ENCODE measurements around the gene RNF151.
"Not testable (repeated sequence)": the region's sequence is repeated elsewhere in the genome, so short reads cannot be mapped to it uniquely, and the experiment has no call there.

Gene RNF151, protein sequence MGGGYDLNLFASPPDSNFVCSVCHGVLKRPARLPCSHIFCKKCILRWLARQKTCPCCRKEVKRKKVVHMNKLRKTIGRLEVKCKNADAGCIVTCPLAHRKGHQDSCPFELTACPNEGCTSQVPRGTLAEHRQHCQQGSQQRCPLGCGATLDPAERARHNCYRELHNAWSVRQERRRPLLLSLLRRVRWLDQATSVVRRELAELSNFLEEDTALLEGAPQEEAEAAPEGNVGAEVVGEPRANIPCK

DNA sequence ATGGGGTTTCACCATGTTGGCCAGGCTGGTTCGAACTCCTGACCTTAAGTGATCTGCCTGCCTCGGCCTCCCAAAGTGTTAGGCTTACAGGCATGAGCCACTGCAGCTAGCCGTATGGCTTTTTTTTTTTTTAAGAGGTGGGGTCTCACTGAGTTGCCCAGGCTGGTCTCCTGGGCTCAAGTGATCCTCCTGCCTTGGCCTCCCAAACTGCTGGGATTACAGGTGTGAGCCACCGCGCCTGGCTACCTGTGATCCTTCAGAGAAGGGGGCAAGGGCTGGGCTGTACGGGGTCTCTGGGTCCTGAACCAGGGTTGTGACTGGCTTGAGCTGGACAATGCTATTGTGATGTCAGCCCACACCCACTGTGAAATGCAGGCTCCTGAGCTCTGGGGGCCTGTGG, at the start of gene RNF151:
Gene RNF151 (plus strand): TSS at position 397 of the 400 bp plus-strand sequence. CDS start 26 bp downstream, outside the sequence.
- TF ChIP-seq JUND (IDR thresholded peaks at IDR 0.05; ENCODE audit: low read depth): no peak
- no peak for DNase-seq (ENCODE audit: low read depth in 1 of 2, low spot score in 1 of 2)
- in situ Hi-C loops (cut with HindIII; ENCODE audit: low pct_unique_long_range_greater_than_20kb, low sequenced_read_pairs): no loop called here

DNA sequence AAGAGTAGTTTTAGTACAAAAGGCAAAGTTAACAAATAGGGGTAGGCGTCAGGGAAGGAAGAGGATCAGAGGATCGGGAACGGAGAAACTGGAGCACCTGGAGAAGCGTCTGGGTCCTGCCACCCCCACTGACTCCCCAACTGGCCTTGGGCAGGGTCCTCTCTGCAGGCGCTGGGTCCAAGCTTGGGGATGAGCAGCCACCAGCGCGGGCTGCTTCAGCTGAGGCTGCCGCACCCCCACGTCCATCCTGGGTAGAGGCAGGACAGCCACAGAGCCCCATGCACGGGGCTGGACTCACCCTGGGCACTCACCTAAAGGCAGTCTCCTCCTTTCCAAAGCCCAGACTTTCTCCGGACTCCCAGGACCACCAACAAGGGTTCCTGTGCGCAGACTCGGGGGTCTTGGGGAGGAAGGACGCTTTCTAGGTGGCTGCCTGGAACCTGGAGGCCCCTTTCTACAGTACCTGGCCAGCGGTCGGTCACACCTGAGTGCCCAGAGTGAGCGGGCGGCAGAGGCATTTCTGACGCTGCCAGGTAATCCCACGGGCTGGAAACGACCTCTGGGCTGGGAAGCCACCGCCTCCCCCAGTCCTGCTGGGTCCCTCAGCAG, 49.5 kb upstream of the RNF151 start:
- no peak for DNase-seq (ENCODE audit: low read depth in 1 of 2, low spot score in 1 of 2)
- in situ Hi-C loops (cut with HindIII; ENCODE audit: low pct_unique_long_range_greater_than_20kb, low sequenced_read_pairs): no loop called here
- TF ChIP-seq JUND (IDR thresholded peaks at IDR 0.05; ENCODE audit: low read depth): no peak

DNA sequence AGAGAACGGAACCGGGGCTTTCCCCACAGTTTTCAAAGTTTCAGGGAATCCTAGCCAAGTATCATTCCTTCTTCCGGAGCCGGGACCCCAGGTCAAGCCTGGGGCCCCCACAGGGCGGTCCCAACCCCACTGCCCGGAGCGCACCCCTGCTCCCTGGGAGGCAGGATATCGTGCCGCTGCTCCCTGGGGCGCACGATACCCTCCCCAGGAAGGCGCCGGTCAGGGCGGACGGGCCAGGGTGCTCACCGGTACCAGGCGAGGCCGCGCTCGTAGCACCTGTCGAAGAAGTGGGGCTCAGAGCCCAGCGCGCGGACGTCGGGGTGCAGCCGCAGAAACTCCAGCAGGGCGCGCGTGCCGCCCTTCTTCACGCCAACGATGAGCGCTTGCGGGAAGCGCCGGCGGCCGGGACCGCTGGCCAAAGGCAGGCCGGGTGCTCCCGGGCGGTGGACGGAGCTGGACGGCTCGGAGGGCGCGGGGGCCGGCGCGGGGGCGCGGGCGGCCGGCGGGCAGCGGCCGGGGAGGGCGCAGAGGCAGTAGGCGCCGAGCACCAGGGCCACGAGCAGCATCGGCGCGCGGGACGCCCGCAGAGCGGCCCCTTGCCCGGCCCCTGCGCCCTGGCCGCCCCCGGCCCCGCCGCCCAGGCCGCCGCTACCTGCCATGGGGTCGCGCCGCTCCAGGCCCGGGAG, 48.8 kb upstream of the RNF151 start:
- DNase-seq (ENCODE audit: low read depth in 1 of 2, low spot score in 1 of 2): no peak
- in situ Hi-C loops (cut with HindIII; ENCODE audit: low pct_unique_long_range_greater_than_20kb, low sequenced_read_pairs): no loop called here
- TF ChIP-seq JUND (IDR thresholded peaks at IDR 0.05; ENCODE audit: low read depth): no peak

DNA sequence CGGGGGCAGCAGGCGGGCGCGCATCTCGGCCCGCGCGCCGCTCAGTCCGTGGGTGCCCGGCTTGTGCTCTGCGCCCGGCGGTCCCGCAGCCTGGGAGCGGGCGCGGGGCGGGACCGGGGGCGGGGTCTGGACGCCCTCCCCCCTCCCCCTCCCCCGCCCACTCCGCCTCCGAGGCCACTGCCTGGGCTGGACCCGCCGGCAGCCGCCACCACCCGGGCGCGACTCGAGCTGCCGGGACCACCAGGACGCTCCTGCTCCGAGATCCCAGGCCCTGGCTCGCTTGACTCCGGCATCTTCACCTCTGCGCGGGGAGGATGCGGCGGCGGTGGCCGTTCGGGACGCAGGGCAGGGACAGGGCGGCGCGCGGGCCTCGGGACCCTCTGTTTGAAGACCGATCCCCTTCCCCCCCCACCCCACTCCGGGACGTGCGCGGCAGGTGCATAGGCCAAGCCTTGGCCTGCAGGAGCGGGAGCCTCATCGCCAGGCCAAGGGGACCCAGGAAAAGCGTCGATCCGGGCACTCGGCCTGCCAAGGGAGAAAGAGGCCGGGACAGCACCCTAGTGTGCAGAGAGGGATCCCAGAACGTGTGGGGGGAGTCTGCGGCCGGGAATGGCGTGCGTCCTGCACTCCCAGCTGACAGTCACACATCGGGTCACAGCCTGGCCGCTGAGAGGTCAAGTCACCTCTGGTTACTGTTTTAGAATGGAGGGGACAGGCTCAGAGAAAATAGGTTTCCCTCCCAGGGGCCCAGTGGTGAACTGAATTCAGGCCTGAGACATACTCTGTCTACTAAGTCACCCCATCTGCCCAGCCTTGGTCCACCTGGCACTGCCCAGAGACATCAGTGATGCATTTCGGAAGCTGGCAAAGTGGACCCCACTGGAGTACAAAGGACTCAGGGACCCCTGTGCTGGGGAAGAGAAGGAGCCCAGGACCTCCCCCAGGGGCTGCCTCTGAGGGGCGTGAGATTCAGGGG, 48.0 kb upstream of the RNF151 start, which contains the start of gene HS3ST6:
Gene HS3ST6 (minus strand): TSS at position 65 of the 976 bp plus-strand sequence. CDS start 92 bp downstream, outside the sequence.
- no peak for TF ChIP-seq JUND (IDR thresholded peaks at IDR 0.05; ENCODE audit: low read depth)
- DNase-seq (ENCODE audit: low read depth in 1 of 2, low spot score in 1 of 2): no peak
- in situ Hi-C loops (cut with HindIII; ENCODE audit: low pct_unique_long_range_greater_than_20kb, low sequenced_read_pairs): no loop called here

DNA sequence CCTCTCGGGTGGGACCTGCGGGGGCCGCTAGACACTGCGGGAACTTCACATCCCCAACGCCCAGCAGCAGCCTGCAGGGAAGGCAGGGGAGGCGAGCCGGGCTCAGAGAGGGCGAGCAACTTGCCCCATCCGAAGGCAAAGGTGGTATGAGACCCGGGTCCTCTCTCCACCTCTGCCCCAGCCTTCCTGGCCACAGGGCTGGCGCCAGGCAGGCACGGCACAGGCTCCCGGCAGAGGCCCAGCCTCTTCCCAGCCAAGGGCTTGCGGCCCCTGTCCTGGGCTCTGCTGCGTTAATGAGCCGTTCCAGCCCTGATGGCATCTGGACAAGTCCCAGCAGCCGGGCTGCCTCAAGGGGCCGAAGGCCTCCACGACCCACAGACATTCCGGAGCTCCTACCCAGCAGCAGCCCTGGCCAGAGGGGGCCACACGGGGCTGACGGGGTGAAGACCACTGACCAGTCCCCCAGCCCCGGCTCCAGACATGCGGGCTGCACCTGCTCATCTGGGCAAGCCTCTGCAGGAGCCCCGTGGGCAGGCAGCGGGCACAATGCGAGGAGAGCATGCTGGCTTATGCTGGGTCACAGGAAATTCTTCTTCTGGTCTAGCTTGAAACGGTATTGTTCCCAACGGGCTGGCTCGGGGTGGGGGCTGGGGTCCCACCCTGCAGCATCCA, 47.2 kb upstream of the RNF151 start:
- no peak for TF ChIP-seq JUND (IDR thresholded peaks at IDR 0.05; ENCODE audit: low read depth)
- in situ Hi-C loops (cut with HindIII; ENCODE audit: low pct_unique_long_range_greater_than_20kb, low sequenced_read_pairs): no loop called here
- no peak for DNase-seq (ENCODE audit: low read depth in 1 of 2, low spot score in 1 of 2)

DNA sequence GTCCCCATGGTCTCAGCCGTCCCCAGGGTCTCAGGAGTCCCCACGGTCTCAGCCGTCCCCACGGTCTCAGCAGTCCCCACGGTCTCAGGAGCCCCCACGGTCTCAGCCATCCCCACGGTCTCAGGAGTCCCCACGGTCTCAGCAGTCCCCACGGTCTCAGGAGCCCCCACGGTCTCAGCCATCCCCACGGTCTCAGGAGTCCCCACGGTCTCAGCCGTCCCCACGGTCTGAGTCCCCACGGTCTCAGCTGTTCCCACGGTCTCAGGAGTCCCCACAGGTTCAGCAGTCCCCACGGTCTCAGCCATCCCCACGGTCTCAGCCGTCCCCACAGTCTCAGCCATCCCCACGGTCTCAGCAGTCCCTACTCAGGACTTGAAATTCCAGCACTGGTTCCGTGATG, 46.5 kb upstream of the RNF151 start:
- in situ Hi-C loops (cut with HindIII; ENCODE audit: low pct_unique_long_range_greater_than_20kb, low sequenced_read_pairs); DNase-seq (ENCODE audit: low read depth in 1 of 2, low spot score in 1 of 2): not testable (repeated sequence)

DNA sequence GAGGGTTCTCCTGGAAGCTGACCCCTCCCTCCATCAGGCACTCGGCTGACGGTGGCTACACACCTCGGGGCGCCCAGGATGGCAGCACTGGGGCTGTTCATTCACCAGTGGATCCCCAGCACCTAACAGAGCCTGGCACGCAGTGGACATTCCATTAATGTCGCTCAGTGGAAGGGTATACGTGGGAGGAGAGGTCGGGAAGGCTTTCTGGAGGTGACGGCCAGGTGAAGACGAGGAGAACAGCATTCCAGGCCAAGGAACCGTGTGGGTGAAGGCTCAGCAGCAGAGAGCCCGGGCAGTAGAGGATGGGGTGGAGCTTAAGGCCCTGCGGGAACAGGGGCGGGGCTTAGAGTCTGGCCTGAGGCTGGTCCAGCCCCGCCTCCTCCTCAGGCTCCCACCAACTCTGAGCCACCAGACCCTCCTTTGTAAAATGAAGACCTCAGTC, 45.9 kb upstream of the RNF151 start:
- in situ Hi-C loops (cut with HindIII; ENCODE audit: low pct_unique_long_range_greater_than_20kb, low sequenced_read_pairs): no loop called here
- no peak for TF ChIP-seq JUND (IDR thresholded peaks at IDR 0.05; ENCODE audit: low read depth)
- DNase-seq (ENCODE audit: low read depth in 1 of 2, low spot score in 1 of 2): peak in 1 of 2 experiments; percentile 61

DNA sequence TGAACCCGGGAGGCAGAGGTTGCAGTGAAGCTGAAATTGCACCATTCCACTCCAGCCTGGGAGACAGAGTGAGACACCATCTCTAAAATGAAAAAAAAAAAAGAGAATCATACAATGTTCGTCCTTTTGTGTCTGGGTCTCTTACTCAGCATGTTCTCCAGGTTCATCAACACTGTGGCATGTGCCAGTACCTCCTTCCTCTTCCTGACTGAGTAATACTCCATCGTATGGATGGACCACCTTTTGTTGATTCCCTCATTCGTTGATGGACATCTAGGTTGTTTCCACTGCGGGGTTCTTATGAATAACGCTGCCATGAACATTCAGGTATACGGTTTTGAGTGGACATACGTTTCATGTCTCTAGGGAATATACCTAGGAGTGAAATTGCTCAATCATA, 44.3 kb upstream of the RNF151 start:
- in situ Hi-C loops (cut with HindIII; ENCODE audit: low pct_unique_long_range_greater_than_20kb, low sequenced_read_pairs): no loop called here
- no peak for DNase-seq (ENCODE audit: low read depth in 1 of 2, low spot score in 1 of 2)
- TF ChIP-seq JUND (IDR thresholded peaks at IDR 0.05; ENCODE audit: low read depth): no peak

DNA sequence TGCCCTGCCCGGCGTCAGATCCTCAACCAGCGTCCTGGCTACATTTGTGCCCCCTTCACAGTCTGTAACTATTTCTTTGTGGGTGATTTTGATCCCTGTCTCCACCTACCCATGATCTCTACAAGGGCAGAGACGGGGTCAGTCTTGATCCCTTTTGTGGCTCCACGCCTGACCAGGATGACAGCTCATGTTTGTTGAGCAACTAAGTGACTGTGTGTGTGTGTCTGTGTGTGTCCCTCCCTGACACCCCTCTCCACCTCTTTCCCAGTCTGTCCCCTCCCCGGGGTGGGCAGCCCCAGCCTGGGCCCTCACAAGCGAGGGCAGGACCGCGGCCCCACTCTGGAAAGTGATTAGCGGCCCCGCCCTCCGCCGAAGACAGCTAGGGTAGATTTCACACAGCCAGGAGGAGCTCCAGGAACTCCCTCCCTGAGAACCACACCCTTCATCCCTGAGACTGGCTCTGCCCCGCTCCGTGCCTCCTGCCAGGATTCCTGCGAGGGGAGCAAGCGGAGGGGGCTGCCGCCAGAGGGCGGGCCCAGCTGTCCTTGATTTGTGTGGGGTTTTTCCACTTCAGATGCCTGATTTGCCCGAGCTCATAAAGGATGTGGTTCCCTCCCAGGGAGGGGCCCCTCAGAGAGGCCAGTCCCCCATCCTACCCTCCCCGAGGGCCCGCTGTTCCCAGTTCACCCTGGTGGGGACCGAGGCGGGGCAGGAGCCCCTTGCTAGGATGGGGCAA, 43.2 kb upstream of the RNF151 start:
- in situ Hi-C loops (cut with HindIII; ENCODE audit: low pct_unique_long_range_greater_than_20kb, low sequenced_read_pairs): no loop called here
- no peak for DNase-seq (ENCODE audit: low read depth in 1 of 2, low spot score in 1 of 2)
- no peak for TF ChIP-seq JUND (IDR thresholded peaks at IDR 0.05; ENCODE audit: low read depth)

DNA sequence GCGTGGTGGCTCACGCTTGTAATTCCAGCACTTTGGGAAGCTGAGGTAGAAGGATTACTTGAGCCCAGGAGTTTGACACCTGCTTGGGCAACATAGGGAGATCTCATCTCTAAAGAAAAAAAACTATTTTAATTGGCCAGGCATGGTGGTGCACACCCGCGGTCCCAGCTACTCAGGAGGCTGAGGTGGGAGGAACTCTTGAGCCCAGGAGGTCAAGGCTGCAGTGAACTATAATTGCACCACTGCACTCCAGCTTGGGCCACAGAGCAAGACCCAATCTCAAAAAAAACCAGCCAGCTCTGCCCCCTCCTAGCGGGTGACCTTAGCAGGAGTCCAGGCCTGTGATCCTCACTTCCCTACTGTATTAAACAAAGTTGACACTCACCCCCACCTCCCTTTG, 42.6 kb upstream of the RNF151 start:
- TF ChIP-seq JUND (IDR thresholded peaks at IDR 0.05; ENCODE audit: low read depth): no peak
- DNase-seq (ENCODE audit: low read depth in 1 of 2, low spot score in 1 of 2): no peak
- in situ Hi-C loops (cut with HindIII; ENCODE audit: low pct_unique_long_range_greater_than_20kb, low sequenced_read_pairs): no loop called here

DNA sequence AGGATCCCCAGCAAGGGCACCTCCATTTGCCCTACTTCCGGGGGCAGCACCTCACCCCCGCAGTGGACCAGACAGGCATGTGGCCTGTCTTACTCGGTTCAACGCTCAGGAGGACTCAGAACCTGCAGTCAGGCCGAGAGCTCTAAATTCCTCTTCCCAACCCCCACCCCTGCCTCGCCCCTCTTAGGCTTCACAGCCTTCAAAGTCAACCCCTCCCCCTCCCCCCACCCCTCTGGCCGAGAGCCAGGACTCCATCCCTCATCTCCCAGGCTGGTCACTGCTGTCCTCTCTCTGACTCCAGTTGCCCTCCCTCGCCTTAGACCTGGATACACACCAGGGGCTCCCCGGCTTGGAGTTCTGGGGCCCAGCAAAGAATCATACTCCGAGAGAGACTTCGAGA, 40.4 kb upstream of the RNF151 start:
- DNase-seq (ENCODE audit: low read depth in 1 of 2, low spot score in 1 of 2): no peak
- TF ChIP-seq JUND (IDR thresholded peaks at IDR 0.05; ENCODE audit: low read depth): no peak
- in situ Hi-C loops (cut with HindIII; ENCODE audit: low pct_unique_long_range_greater_than_20kb, low sequenced_read_pairs): no loop called here
